ENCODE data around the gene ING5. TPM values are rescaled to one million over a fixed set of nuclear protein-coding genes. Genes with fewer than 3 reads are reported as not detected.
"Not testable (repeated sequence)": the region's sequence is repeated elsewhere in the genome, so short reads cannot be mapped to it uniquely, and the experiment has no call there.

Gene ING5
- total RNA-seq, 2 experiments from 2014 or later: 26.4 to 27.4 TPM

DNA sequence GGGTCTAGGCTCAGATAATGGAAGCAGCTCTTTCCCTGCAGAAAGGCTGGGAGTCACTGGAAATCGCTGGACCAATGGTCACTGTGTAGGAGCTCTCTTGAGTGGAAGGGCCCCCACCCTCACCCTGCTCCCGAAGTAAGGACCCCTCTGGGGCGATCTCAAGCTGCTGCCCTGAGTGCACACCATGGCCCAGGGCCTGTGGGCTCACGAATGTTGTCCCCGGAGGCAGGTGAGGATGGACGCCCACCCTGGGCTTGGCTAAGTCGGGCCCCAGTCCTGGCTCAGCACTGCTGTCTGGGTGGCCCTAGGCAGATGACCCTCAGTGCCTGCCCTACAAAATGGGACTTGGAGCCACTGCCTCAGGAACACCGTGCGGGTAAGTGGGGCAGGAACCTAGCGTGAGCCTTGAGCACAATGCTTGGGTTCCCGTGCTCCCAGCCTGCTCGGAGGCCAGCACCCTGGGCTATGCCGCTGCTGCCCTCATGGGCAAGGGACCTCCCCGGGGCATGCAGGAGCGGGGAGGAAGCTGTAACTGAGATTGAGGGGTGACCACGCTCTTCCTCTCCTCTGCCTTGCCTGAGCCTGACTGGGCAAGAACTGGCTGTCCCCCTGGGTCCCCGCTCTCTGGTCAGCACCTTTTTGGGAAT, 36.3 kb downstream of the ING5 start:
- Mint-ChIP-seq H3K27me3 (peaks cover 1% of the 10 kb centered on the region), H3K9me3 (no peaks in the 10 kb centered on the region), H3K27ac (no peak overlapping the region), H3K4me3 (no peak overlapping the region), H3K36me3 (ENCODE audit: low read depth) (peaks cover 7% of the 10 kb centered on the region), H3K4me1 (peaks cover 54% of the 10 kb centered on the region)
- ChIA-PET CTCF (no interaction called here), POLR2A (interaction anchor here (1.0 to 5.6 kb wide), 2 partner anchors 25 to 423 kb away, joined by 3 to 41 read pairs; partner anchors contain the start of gene HDLBP)
- no peak for DNase-seq

- ChIA-PET POLR2A (interaction anchor here (1.2 to 3.2 kb wide), 6 partner anchors 19 to 106 kb away, joined by 5 to 30 read pairs (median 10); partner anchors contain the start of genes DTYMK and ING5), CTCF (no interaction called here)
- peaks cover 1% of the 10 kb centered on the region for H3K27me3 Mint-ChIP-seq
- peaks cover 54% of the 10 kb centered on the region for H3K4me1 Mint-ChIP-seq
- no peak overlapping the region for H3K4me3 Mint-ChIP-seq
- H3K27ac Mint-ChIP-seq: no peak overlapping the region
- peaks cover 12% of the 10 kb centered on the region for H3K36me3 Mint-ChIP-seq (ENCODE audit: low read depth)
- no peaks in the 10 kb centered on the region for H3K9me3 Mint-ChIP-seq
- no peak for DNase-seq
Observed at GRCh38 chr2:241739177-241739576, 37.3 kb downstream of the ING5 start.

DNA sequence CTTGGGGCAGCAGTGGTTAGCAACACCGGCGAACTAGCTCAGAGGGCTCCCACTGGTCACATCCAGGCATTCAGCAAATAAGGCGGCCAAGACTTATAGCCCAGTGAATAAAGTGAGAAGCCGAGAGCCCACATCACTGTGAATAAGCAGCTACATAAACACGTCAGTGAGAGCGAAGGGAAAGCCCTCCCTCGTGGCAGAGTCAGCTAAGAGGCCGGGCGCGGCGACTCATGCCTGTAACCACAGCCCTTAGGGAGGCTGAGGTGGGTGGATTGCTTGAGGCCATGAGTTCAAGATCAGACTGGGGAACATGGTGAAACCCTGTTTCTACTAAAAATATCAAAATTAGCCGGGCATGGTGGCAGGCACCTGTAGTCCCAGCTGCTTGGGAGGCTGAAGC, 37.8 kb downstream of the ING5 start:
- ChIA-PET POLR2A (interaction anchor here (1.2 to 3.2 kb wide), 7 partner anchors 19 to 105 kb away, joined by 5 to 30 read pairs (median 9); partner anchors contain the start of genes DTYMK and ING5), CTCF (interaction anchor here (1.8 kb wide), 1 partner anchor 23 kb away, joined by 8 read pairs; no protein-coding TSS in a partner anchor)
- H3K36me3 Mint-ChIP-seq (ENCODE audit: low read depth): peaks cover 15% of the 10 kb centered on the region
- peak overlapping the region; percentile 32 for H3K27ac Mint-ChIP-seq
- H3K9me3 Mint-ChIP-seq: no peaks in the 10 kb centered on the region
- DNase-seq: peak; percentile 43
- H3K4me1 Mint-ChIP-seq: peaks cover 52% of the 10 kb centered on the region
- peaks cover 1% of the 10 kb centered on the region for H3K27me3 Mint-ChIP-seq
- H3K4me3 Mint-ChIP-seq: no peak overlapping the region

GRCh38 chr2:241741016-241741415, 39.2 kb downstream of the ING5 start:
- CTCF ChIA-PET: interaction anchor here (1.8 kb wide), 1 partner anchor 22 kb away, joined by 8 read pairs; no protein-coding TSS in a partner anchor
- Mint-ChIP-seq H3K27ac (peak overlapping the region; percentile 1), H3K4me3 (no peak overlapping the region), H3K36me3 (ENCODE audit: low read depth) (peaks cover 27% of the 10 kb centered on the region), H3K27me3 (peaks cover 1% of the 10 kb centered on the region), H3K9me3 (no peaks in the 10 kb centered on the region), H3K4me1 (peaks cover 47% of the 10 kb centered on the region)
- POLR2A ChIA-PET: interaction anchor here (0.7 to 3.2 kb wide), 9 partner anchors 17 to 138 kb away, joined by 3 to 30 read pairs (median 7); partner anchors contain the start of genes DTYMK, ING5 and PDCD1
- peak; percentile 61 for DNase-seq

DNA sequence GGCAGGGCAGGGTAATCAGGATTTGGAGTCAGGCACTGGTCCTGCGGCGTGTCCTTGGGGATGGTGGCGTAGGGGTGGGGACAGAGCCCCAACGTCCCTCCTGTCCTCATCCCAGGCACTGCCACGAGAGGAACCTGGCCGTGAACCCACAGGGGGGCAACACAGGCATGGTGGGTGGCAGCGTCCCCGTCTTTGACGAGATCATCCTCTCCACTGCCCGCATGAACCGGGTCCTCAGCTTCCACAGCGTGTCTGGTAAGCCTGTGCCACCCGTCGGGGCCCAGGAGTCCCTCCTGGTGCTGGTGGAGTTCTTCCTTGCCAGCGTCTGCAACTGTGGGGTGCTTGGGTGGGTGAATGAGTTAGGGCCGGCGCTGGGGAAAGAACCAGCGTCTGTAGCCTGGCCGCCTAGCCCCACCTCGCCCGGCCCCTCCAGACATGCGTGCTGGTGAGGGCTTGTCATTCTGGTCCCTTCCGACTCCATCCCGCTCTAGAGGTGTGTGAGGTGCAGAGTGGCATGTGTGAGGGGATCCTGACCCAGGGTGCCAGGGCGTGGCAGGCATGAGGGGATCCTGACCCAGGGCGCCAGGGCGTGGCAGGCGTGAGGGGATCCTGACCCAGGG, 40.6 kb downstream of the ING5 start:
- Mint-ChIP-seq H3K9me3 (no peaks in the 10 kb centered on the region), H3K36me3 (ENCODE audit: low read depth) (peaks cover 33% of the 10 kb centered on the region), H3K27me3 (peaks cover 1% of the 10 kb centered on the region), H3K4me3 (no peak overlapping the region), H3K4me1 (peaks cover 42% of the 10 kb centered on the region), H3K27ac (no peak overlapping the region)
- DNase-seq: no peak
- POLR2A ChIA-PET: interaction anchor here (0.6 kb wide), 1 partner anchor 281 kb away, joined by 3 read pairs; no protein-coding TSS in a partner anchor
- CTCF ChIA-PET: no interaction called here

DNA sequence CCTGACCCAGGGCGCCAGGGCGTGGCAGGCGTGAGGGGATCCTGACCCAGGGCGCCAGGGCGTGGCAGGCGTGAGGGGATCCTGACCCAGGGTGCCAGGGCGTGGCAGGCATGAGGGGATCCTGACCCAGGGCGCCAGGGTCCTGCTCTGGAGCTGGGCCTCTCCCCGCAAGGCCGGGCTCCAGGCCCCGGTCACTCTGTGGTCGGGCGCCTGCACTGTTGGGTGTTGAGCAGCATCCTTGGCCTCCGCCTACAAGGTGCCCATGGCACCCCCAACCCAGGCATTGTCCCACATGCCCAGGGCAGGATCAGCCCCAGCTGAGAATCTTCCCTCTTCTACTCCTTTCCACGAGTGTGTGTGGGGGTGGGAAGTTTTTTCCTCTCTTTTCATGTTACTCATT, 41.2 kb downstream of the ING5 start:
- POLR2A ChIA-PET: interaction anchor here (1.0 kb wide), 1 partner anchor 11 kb away, joined by 3 read pairs; no protein-coding TSS in a partner anchor
- H3K4me1 Mint-ChIP-seq: peaks cover 37% of the 10 kb centered on the region
- H3K27me3 Mint-ChIP-seq, H3K9me3 Mint-ChIP-seq, H3K4me3 Mint-ChIP-seq, H3K27ac Mint-ChIP-seq, DNase-seq, CTCF ChIA-PET: not testable (repeated sequence)
- peaks cover 31% of the 10 kb centered on the region for H3K36me3 Mint-ChIP-seq (ENCODE audit: low read depth)

GRCh38 chr2:241743620-241744019, 41.8 kb downstream of the ING5 start:
- H3K9me3 Mint-ChIP-seq: no peaks in the 10 kb centered on the region
- peaks cover 1% of the 10 kb centered on the region for H3K27me3 Mint-ChIP-seq
- peaks cover 35% of the 10 kb centered on the region for H3K4me1 Mint-ChIP-seq
- ChIA-PET CTCF (interaction anchor here (0.7 kb wide), 1 partner anchor 11 kb away, joined by 3 read pairs; no protein-coding TSS in a partner anchor), POLR2A (interaction anchor here (1.0 kb wide), 1 partner anchor 11 kb away, joined by 3 read pairs; no protein-coding TSS in a partner anchor)
- peaks cover 29% of the 10 kb centered on the region for H3K36me3 Mint-ChIP-seq (ENCODE audit: low read depth)
- H3K4me3 Mint-ChIP-seq: no peak overlapping the region
- DNase-seq: no peak
- H3K27ac Mint-ChIP-seq: no peak overlapping the region

- CTCF ChIA-PET: interaction anchor here (0.7 kb wide), 1 partner anchor 12 kb away, joined by 3 read pairs; no protein-coding TSS in a partner anchor
- Mint-ChIP-seq H3K9me3 (no peaks in the 10 kb centered on the region), H3K27me3 (no peaks in the 10 kb centered on the region), H3K4me1 (peaks cover 29% of the 10 kb centered on the region), H3K36me3 (ENCODE audit: low read depth) (peaks cover 32% of the 10 kb centered on the region), H3K4me3 (no peak overlapping the region), H3K27ac (no peak overlapping the region)
- no peak for DNase-seq
- POLR2A ChIA-PET: interaction anchor here (1.0 kb wide), 1 partner anchor 10 kb away, joined by 3 read pairs; no protein-coding TSS in a partner anchor
Observed at GRCh38 chr2:241744028-241744754, 42.4 kb downstream of the ING5 start.

- POLR2A ChIA-PET: no interaction called here
- DNase-seq: no peak
- no peaks in the 10 kb centered on the region for H3K27me3 Mint-ChIP-seq
- CTCF ChIA-PET: no interaction called here
- H3K27ac Mint-ChIP-seq: no peak overlapping the region
- no peak overlapping the region for H3K4me3 Mint-ChIP-seq
- H3K4me1 Mint-ChIP-seq: peaks cover 19% of the 10 kb centered on the region
- H3K36me3 Mint-ChIP-seq (ENCODE audit: low read depth): peaks cover 37% of the 10 kb centered on the region
- no peaks in the 10 kb centered on the region for H3K9me3 Mint-ChIP-seq
Observed at GRCh38 chr2:241745276-241745675, 43.4 kb downstream of the ING5 start.

DNA sequence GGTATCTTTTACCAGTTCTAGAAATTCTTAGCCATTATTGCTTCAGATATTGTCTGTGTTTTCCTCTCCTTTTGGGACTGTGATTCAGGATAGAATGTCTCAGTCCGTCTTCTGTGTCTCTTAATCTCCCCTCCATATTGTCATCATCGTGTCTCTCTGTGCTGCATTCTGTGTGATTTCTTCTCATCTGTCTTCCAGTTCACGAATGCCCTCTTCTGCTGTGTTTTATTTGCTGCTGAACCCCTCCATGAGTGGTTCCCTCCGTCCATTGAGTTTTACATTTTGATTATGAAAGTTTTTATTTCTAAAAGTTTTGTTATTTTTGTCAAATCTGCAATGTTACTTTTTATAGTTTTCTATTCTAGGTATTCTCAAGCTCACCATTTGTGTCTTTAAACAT, 44.2 kb downstream of the ING5 start:
- H3K4me1 Mint-ChIP-seq: peaks cover 12% of the 10 kb centered on the region
- no peaks in the 10 kb centered on the region for H3K9me3 Mint-ChIP-seq
- H3K36me3 Mint-ChIP-seq (ENCODE audit: low read depth): peaks cover 37% of the 10 kb centered on the region
- no peak for DNase-seq
- H3K27me3 Mint-ChIP-seq: no peaks in the 10 kb centered on the region
- ChIA-PET CTCF (no interaction called here), POLR2A (no interaction called here)
- no peak overlapping the region for H3K4me3 Mint-ChIP-seq
- H3K27ac Mint-ChIP-seq: no peak overlapping the region

- no peak overlapping the region for H3K4me3 Mint-ChIP-seq
- H3K27me3 Mint-ChIP-seq: no peaks in the 10 kb centered on the region
- peaks cover 33% of the 10 kb centered on the region for H3K36me3 Mint-ChIP-seq (ENCODE audit: low read depth)
- H3K4me1 Mint-ChIP-seq: no peaks in the 10 kb centered on the region
- H3K9me3 Mint-ChIP-seq: no peaks in the 10 kb centered on the region
- H3K27ac Mint-ChIP-seq: no peak overlapping the region
- CTCF ChIA-PET: no interaction called here
- DNase-seq: no peak
- POLR2A ChIA-PET: no interaction called here
Observed at GRCh38 chr2:241748468-241749256, 46.8 kb downstream of the ING5 start.

GRCh38 chr2:241750076-241750840, 48.4 kb downstream of the ING5 start:
- CTCF ChIA-PET: no interaction called here
- DNase-seq: no peak
- H3K27ac Mint-ChIP-seq: no peak overlapping the region
- no peak overlapping the region for H3K4me3 Mint-ChIP-seq
- POLR2A ChIA-PET: no interaction called here
- no peaks in the 10 kb centered on the region for H3K9me3 Mint-ChIP-seq
- H3K27me3 Mint-ChIP-seq: no peaks in the 10 kb centered on the region
- no peaks in the 10 kb centered on the region for H3K4me1 Mint-ChIP-seq
- H3K36me3 Mint-ChIP-seq (ENCODE audit: low read depth): peaks cover 29% of the 10 kb centered on the region

Measured in activated CD4-positive, alpha-beta memory T cell treated with anti-CD3 and anti-CD28 coated beads, Interleukin-2, amount 10 ng/mL, durations not matched to agents 7 days and 5 days (primary cell).